ENCODE measurements around the gene C19orf81. TPM values are rescaled to one million over a fixed set of nuclear protein-coding genes. Genes with fewer than 3 reads are reported as not detected.

Gene C19orf81
- total RNA-seq (2022) (0.41 TPM in 1 of 2 replicates, not detected in the other), Bru-seq, nascent RNA (not detected), BruChase-seq, experiment 1, labeled RNA remaining after a 2-hour chase (not detected), BruChase-seq, experiment 2, labeled RNA remaining after a 6-hour chase (percentile 8 among the genes with signal in this experiment)
- long read RNA-seq, partial matches to known transcripts: 0 of 1 reads
- long read RNA-seq, other reads (novel, unspliced or antisense): 1 of 1 reads

GRCh38 chr19:50649433-50650391 is at the start of gene C19orf81:
TSS of gene C19orf81 (plus strand) at chr19:50649445. CDS start at chr19:50649445, 0 bp downstream.
- Histone ChIP-seq H3K4me1 (peaks cover 9% of the 10 kb centered on the region), H3K27me3 (replicated peaks; ENCODE audit: control insufficient read depth, insufficient read depth, low read length) (no peaks in the 10 kb centered on the region), H3K4me3 (ENCODE audit: low read depth, low read length) (no peak within 1 kb of the TSS), H3K36me3 (ENCODE audit: control insufficient read depth, insufficient read depth, low read length) (no peaks in the 10 kb centered on the region), H3K9me3 (peaks cover 9% of the 10 kb centered on the region)
- TF ChIP-seq, protein P1, sequence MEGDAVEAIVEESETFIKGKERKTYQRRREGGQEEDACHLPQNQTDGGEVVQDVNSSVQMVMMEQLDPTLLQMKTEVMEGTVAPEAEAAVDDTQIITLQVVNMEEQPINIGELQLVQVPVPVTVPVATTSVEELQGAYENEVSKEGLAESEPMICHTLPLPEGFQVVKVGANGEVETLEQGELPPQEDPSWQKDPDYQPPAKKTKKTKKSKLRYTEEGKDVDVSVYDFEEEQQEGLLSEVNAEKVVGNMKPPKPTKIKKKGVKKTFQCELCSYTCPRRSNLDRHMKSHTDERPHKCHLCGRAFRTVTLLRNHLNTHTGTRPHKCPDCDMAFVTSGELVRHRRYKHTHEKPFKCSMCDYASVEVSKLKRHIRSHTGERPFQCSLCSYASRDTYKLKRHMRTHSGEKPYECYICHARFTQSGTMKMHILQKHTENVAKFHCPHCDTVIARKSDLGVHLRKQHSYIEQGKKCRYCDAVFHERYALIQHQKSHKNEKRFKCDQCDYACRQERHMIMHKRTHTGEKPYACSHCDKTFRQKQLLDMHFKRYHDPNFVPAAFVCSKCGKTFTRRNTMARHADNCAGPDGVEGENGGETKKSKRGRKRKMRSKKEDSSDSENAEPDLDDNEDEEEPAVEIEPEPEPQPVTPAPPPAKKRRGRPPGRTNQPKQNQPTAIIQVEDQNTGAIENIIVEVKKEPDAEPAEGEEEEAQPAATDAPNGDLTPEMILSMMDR (IDR thresholded peaks at IDR 0.05; ENCODE audit: insufficient read depth in 1 of 2, low read depth in 1 of 2, low read length in 1 of 2, severe bottlenecking in 1 of 2, unreplicated experiment in 1 of 2): no peak
- intact Hi-C loops (cut with micrococcal nuclease; ENCODE audit: unreplicated experiment): no loop called here
- H3K9me3 Mint-ChIP-seq (ENCODE audit: unreplicated experiment): peaks cover 22% of the 10 kb centered on the region
- H3K27ac Mint-ChIP-seq (ENCODE audit: unreplicated experiment): no peak within 1 kb of the TSS
- ChIA-PET CTCF (interaction anchor here (0.6 kb wide), 1 partner anchor 58 kb away, joined by 6 read pairs; no protein-coding TSS in a partner anchor), POLR2A (no interaction called here)
- peaks cover 14% of the 10 kb centered on the region for H3K4me1 Mint-ChIP-seq (ENCODE audit: low read depth, unreplicated experiment)
- H3K36me3 Mint-ChIP-seq (ENCODE audit: insufficient read depth, unreplicated experiment): no peaks in the 10 kb centered on the region
- no peaks in the 10 kb centered on the region for H3K27me3 Mint-ChIP-seq (ENCODE audit: insufficient read depth, unreplicated experiment)
- BruUV-seq (replicated peaks): no TSS peak
- H3K4me3 Mint-ChIP-seq (ENCODE audit: unreplicated experiment): no peak within 1 kb of the TSS
- peak; percentile 48 to 62 for DNase-seq

DNA sequence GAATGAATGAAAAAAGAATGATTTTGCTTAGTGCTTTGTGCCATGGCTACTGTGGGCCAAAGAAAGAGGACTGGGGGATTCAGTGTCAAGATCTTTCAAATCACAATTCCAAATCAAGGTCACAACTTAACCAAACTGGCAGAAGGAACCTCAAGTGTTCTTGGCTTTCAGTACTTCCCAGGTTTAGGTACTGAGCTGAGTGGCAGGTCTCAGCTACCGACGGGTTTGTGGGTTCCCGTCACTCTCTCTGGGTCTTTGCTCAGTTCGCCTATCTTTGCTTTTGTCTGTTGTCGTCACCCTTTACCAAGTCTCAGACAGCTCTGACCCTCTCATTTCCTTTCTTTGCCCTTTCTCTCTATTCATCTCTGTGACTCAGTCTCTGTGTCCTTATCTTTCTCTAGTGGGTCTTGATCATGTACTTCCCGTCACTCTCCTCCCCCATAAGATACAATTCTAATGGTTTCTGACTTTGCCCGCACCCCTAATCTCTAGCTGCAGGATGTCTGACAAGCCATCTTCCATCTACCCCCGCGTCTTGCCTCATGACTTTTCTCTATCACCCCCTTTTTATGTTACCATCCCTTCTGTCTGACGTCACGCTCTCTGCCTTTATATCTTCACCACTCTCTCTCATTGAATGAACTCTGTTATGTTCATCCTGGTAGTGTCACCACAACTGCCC is 47.7 kb upstream of the C19orf81 start:
- POLR2A ChIA-PET: no interaction called here
- TF ChIP-seq, protein P1 (IDR thresholded peaks at IDR 0.05; ENCODE audit: insufficient read depth in 1 of 2, low read depth in 1 of 2, low read length in 1 of 2, severe bottlenecking in 1 of 2, unreplicated experiment in 1 of 2): no peak
- Histone ChIP-seq H3K27me3 (replicated peaks; ENCODE audit: control insufficient read depth, insufficient read depth, low read length) (no peaks in the 10 kb centered on the region), H3K9me3 (0 out of 2 replicates have a peak, but pooled peaks cover 5% of the 10 kb centered on the region), H3K4me3 (ENCODE audit: low read depth, low read length) (no peak overlapping the region), H3K36me3 (ENCODE audit: control insufficient read depth, insufficient read depth, low read length) (no peaks in the 10 kb centered on the region), H3K4me1 (no peaks in the 10 kb centered on the region)
- Mint-ChIP-seq H3K27me3 (ENCODE audit: insufficient read depth, unreplicated experiment) (peaks cover 24% of the 10 kb centered on the region), H3K36me3 (ENCODE audit: insufficient read depth, unreplicated experiment) (no peaks in the 10 kb centered on the region), H3K4me1 (ENCODE audit: low read depth, unreplicated experiment) (no peaks in the 10 kb centered on the region), H3K4me3 (ENCODE audit: unreplicated experiment) (no peak overlapping the region), H3K9me3 (ENCODE audit: unreplicated experiment) (no peaks in the 10 kb centered on the region), H3K27ac (ENCODE audit: unreplicated experiment) (no peak overlapping the region)
- no peak for DNase-seq
- CTCF ChIA-PET: no interaction called here
- BruUV-seq (replicated peaks): no TSS peak
- intact Hi-C loops (cut with micrococcal nuclease; ENCODE audit: unreplicated experiment): no loop called here

GRCh38 chr19:50602089-50602422 is 47.2 kb upstream of the C19orf81 start:
- no peak overlapping the region for H3K4me3 ChIP-seq (ENCODE audit: low read depth, low read length)
- no peak for DNase-seq
- intact Hi-C loops (cut with micrococcal nuclease; ENCODE audit: unreplicated experiment): no loop called here
- Mint-ChIP-seq H3K27me3 (ENCODE audit: insufficient read depth, unreplicated experiment) (peaks cover 24% of the 10 kb centered on the region), H3K27ac (ENCODE audit: unreplicated experiment) (no peak overlapping the region), H3K9me3 (ENCODE audit: unreplicated experiment) (peaks cover 3% of the 10 kb centered on the region), H3K4me3 (ENCODE audit: unreplicated experiment) (no peak overlapping the region), H3K4me1 (ENCODE audit: low read depth, unreplicated experiment) (no peaks in the 10 kb centered on the region), H3K36me3 (ENCODE audit: insufficient read depth, unreplicated experiment) (no peaks in the 10 kb centered on the region)
- H3K36me3 ChIP-seq (ENCODE audit: control insufficient read depth, insufficient read depth, low read length): no peaks in the 10 kb centered on the region
- no TSS peak for BruUV-seq (replicated peaks)
- H3K27me3 ChIP-seq (replicated peaks; ENCODE audit: control insufficient read depth, insufficient read depth, low read length): no peaks in the 10 kb centered on the region
- H3K4me1 ChIP-seq: no peaks in the 10 kb centered on the region
- H3K9me3 ChIP-seq: 0 out of 2 replicates have a peak, but pooled peaks cover 5% of the 10 kb centered on the region
- TF ChIP-seq, protein P1 (IDR thresholded peaks at IDR 0.05; ENCODE audit: insufficient read depth in 1 of 2, low read depth in 1 of 2, low read length in 1 of 2, severe bottlenecking in 1 of 2, unreplicated experiment in 1 of 2): no peak
- ChIA-PET POLR2A (no interaction called here), CTCF (interaction anchor here (0.6 kb wide), 1 partner anchor 273 kb away, joined by 5 read pairs; no protein-coding TSS in a partner anchor)

All from Caco-2 (cell line).